ENCODE results near the gene ADAD2. TPM values are rescaled to one million over a fixed set of nuclear protein-coding genes. Genes with fewer than 3 reads are reported as not detected.

Gene ADAD2
- total and polyA plus RNA-seq, 12 donors: 0.36 to 5.9 (median 0.85) TPM; not detected in 4

DNA sequence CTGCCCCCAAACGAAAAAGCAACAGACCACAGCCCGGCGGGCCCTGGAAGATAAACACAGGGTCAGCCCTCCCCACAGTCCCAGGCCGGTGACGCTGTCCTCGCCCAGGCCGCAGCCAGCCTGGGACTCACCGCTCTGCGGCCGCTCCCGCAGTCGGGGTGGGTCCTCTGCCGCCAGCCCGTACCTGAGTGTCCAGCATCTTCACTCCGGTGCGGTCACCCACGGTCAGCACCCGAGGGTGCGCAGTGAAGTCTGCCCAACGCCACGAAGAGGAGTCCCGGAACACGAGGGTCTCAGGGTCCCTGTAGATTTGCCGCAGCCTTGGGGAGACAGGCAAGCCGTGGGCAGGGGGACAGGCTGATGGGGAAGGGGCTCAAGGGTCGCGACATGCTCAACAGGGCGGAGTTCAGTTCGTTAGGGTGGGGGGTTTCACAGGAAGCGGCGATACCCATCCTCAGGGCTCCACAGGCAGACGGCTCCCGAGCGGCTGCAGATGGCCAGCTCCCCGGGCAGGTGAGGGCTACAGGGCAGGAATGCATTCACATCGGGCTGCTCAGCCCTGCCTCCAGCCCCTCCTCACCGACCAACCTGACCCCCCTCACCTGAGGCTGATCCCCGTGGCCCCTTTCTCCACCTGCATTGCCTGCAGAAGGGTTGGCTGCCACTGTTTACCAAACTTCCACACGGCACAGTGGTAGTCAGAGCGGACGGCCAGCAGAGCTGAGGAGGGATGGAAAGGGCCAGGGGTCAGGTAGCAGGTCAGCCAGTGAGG, 9.6 kb upstream of the ADAD2 start:
- Histone ChIP-seq H3K4me3 (no peak overlapping the region), H3K27ac (peak overlapping the region in 4 of 10 donors; percentile 21 to 87 (median 54)), H3K27me3 (no peaks in the 10 kb centered on the region), H3K4me1 (peaks cover 34 to 91% (median 54%) of the 10 kb centered on the region in 9 donors), H3K9me3 (no peaks in the 10 kb centered on the region), H3K36me3 (peaks cover 0 to 80% (median 43%) of the 10 kb centered on the region in 9 donors)
- ATAC-seq: no peak
- TF ChIP-seq, protein P1, sequence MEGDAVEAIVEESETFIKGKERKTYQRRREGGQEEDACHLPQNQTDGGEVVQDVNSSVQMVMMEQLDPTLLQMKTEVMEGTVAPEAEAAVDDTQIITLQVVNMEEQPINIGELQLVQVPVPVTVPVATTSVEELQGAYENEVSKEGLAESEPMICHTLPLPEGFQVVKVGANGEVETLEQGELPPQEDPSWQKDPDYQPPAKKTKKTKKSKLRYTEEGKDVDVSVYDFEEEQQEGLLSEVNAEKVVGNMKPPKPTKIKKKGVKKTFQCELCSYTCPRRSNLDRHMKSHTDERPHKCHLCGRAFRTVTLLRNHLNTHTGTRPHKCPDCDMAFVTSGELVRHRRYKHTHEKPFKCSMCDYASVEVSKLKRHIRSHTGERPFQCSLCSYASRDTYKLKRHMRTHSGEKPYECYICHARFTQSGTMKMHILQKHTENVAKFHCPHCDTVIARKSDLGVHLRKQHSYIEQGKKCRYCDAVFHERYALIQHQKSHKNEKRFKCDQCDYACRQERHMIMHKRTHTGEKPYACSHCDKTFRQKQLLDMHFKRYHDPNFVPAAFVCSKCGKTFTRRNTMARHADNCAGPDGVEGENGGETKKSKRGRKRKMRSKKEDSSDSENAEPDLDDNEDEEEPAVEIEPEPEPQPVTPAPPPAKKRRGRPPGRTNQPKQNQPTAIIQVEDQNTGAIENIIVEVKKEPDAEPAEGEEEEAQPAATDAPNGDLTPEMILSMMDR (IDR thresholded peaks at IDR 0.05): no peak
- intact Hi-C loops (cut with DNase I): loop anchor here in 4 of 10 donors (5.0 to 10.0 kb wide), 4 partner anchors 34 to 303 kb away; partner anchors contain the start of genes NECAB2 (in 2 of the 4), DNAAF1 (in 1 of the 4) and HSDL1 (in 1 of the 4)
- DNase-seq: no peak
- 94 to 97% methylated on average over 40 to 41 of the region's 41 CpGs for WGBS, 2 donors

DNA sequence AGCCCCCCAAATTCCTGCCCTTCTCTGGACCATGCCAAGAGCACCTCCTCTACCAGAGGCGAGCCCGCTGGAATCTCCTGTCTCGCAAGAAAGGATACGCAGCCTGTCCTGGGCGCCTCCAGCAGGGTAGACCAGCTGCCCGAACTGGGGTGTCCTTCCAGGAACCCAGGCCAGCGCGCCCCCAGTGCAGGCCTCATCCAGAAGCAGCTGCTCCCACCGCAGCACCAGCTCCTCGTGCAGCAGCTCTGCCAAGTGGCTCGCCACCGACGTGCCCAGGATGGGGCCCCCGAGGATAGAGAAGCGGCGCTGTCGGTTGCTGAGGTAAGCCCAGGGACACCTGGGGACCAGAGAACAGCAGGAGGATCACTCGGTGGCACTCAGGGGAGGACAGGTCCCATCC, 8.9 kb upstream of the ADAD2 start:
- peaks cover 0 to 80% (median 43%) of the 10 kb centered on the region in 9 donors for H3K36me3 ChIP-seq
- 97 to 98% methylated on average over 18 of the region's 18 CpGs for WGBS, 2 donors
- DNase-seq (no peak), ATAC-seq (no peak)
- H3K4me3 ChIP-seq: no peak overlapping the region
- intact Hi-C loops (cut with DNase I): loop anchor here in 4 of 10 donors (5.0 to 10.0 kb wide), 4 partner anchors 35 to 303 kb away; partner anchors contain the start of genes NECAB2 (in 2 of the 4), DNAAF1 (in 1 of the 4) and HSDL1 (in 1 of the 4)
- no peaks in the 10 kb centered on the region for H3K9me3 ChIP-seq
- no peaks in the 10 kb centered on the region for H3K27me3 ChIP-seq
- H3K4me1 ChIP-seq: peaks cover 27 to 84% (median 46%) of the 10 kb centered on the region in 9 donors
- H3K27ac ChIP-seq: no peak overlapping the region
- TF ChIP-seq, protein P1 (IDR thresholded peaks at IDR 0.05): no peak

DNA sequence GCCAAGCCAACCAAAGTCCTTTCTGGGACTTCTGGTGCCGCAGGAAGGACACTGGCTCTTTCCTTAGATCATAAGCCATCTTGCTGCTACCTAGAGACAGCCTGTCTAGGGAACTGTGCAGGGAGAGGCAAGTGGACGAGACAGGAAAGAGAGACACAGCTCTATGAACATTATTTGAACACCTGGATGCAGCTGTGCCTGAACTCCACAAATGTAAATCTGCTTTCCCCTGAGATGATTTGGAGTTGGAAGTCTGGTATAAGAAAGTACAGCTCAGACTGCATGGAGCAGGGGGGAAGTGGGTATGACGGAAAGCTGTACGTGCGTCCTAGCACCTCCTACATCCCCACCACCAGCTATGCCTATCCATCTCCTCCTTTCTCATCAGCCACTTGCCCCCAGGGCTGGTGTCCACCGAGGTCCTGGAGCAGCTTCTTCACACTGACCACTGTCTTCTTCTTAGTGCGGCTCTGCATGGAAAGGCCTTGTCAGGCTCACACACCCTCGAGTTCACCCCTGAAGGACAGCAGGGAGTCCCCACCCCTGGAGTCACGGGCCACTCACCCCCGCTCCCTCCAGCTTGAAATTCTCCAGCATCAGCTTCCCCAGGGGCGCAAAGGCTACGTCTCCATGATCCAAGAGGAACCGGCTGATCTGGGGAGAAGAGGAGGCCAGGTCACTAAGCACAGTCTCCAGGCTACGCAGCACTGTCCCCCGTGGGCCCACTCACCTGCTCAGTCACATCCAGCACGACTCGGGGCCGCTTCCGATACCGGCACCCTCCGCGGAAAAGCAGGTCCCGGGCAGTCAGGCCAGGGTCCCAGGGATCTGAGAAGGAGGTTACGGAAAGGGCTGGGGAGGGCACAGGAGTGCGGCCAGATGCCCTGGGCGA, 8.0 kb upstream of the ADAD2 start:
- Histone ChIP-seq H3K4me3 (no peak overlapping the region), H3K27me3 (no peaks in the 10 kb centered on the region), H3K4me1 (peaks cover 23 to 76% (median 38%) of the 10 kb centered on the region in 9 donors), H3K9me3 (no peaks in the 10 kb centered on the region), H3K27ac (peak overlapping the region in 8 of 10 donors; percentile 45 to 89 (median 63)), H3K36me3 (peaks cover 0 to 75% (median 43%) of the 10 kb centered on the region in 9 donors)
- intact Hi-C loops (cut with DNase I): loop anchor here in 4 of 10 donors (5.0 to 10.0 kb wide), 4 partner anchors 36 to 302 kb away; partner anchors contain the start of genes NECAB2 (in 2 of the 4), DNAAF1 (in 1 of the 4) and HSDL1 (in 1 of the 4)
- ATAC-seq (no peak), DNase-seq (no peak)
- TF ChIP-seq, protein P1 (IDR thresholded peaks at IDR 0.05): no peak
- 93 to 96% methylated on average over 26 of the region's 26 CpGs for WGBS, 2 donors

DNA sequence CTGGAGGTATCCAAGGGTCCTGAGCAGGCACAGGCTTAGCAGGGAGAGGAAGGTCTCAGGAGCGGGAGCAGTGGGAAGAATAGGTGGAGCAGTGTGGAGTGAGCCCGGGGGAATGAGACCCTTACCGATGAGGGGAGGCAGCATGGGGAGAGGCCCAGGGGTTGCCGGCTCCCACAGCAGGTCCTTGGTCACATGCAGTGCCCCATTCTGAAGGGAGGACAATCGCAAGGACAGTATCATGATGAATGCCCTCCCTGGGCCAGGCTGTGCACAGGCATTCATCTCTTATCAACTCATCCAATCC, 7.4 kb upstream of the ADAD2 start:
- 96 to 97% methylated on average over 5 of the region's 5 CpGs for WGBS, 2 donors
- TF ChIP-seq, protein P1 (IDR thresholded peaks at IDR 0.05): no peak
- no peak for ATAC-seq
- peaks cover 22 to 70% (median 33%) of the 10 kb centered on the region in 9 donors for H3K4me1 ChIP-seq
- H3K27ac ChIP-seq: peak overlapping the region in 8 of 10 donors; percentile 45 to 89 (median 63)
- no peak for DNase-seq
- H3K4me3 ChIP-seq: no peak overlapping the region
- H3K27me3 ChIP-seq: no peaks in the 10 kb centered on the region
- H3K36me3 ChIP-seq: peaks cover 0 to 69% (median 42%) of the 10 kb centered on the region in 9 donors
- H3K9me3 ChIP-seq: no peaks in the 10 kb centered on the region
- intact Hi-C loops (cut with DNase I): loop anchor here in 4 of 10 donors (5.0 to 10.0 kb wide), 4 partner anchors 36 to 301 kb away; partner anchors contain the start of genes NECAB2 (in 2 of the 4), DNAAF1 (in 1 of the 4) and HSDL1 (in 1 of the 4)

All from heart right ventricle (tissue), 16 donors.